Urothelium cell line (cell line): ENCODE measurements around the gene GTF2I.
"Not testable (repeated sequence)": the region's sequence is repeated elsewhere in the genome, so short reads cannot be mapped to it uniquely, and the experiment has no call there.

Source experiments
- DNase-seq: peaks from one replicate; pipeline ENCODE4 v3.0.0; 2011; ENCODE audit warnings: low spot score, mixed read lengths
- FAIRE-seq: peaks from 2 replicates; lab custom pipeline; 2011; peaks lifted over from hg19 to GRCh38; lab: Jason Lieb, UNC

GTF2I gene

GRCh38 chr7:74770062-74770461 lies 112.5 kb downstream of the GTF2I start:
- not testable (repeated sequence) for FAIRE-seq, DNase-seq

DNA sequence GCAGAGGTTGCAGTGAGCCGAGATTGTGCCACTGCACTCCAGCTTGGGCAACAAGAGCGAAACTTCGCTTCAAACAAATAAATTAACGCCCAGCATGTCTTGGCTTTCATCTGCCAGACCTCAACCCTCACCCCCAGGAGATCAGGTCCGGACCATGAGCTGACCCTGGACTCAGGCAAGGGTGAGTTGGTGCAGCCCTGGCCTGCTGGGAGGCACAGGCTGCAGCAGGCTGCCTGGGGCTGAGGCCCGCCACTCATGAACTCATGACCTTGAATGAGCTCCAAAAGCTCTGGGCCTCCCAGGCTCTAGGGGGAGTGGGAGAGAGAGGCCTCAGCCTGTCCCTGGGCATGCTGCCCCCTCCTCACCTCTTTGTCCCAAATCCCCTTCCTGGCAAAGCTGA lies 114.6 kb downstream of the GTF2I start:
- FAIRE-seq, DNase-seq: not testable (repeated sequence)

GRCh38 chr7:74773760-74774750 lies 116.5 kb downstream of the GTF2I start, which contains the start of gene NCF1:
Gene NCF1, plus strand, starts transcription at chr7:74774011. Its CDS starts 21 bp downstream, at chr7:74774032.
- not testable (repeated sequence) for FAIRE-seq, DNase-seq

DNA sequence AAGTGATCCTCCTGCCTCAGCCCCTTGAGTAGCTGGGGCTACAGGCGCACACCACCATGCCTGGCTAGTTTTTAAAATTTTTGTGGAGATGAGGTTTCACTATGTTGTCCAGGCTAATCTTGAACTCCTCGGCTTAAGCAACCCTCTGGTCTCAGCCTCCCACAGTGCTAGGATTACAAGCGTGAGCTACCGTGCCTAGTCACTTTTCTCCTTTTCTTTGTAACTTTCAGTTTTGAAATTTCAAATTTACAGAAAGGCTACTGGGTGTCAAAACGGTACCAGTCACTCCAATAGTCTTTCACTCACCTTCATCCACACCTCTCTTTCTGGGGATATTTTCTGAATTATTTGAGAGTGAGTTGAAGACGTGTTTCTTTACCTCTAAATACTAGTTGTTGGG lies 117.6 kb downstream of the GTF2I start:
- not testable (repeated sequence) for DNase-seq, FAIRE-seq

DNA sequence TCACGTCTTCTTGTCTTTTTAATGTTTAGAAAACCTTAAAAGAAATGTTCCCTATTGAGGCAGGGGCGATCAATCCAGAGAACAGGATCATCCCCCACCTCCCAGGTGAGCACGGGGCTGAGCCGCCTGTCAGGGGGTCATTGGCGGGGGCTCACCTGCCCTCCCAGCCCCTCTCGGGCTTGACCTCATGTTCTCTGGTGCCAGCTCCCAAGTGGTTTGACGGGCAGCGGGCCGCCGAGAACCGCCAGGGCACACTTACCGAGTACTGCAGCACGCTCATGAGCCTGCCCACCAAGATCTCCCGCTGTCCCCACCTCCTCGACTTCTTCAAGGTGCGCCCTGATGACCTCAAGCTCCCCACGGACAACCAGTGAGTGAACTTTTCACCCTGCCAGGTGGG lies 121.5 kb downstream of the GTF2I start:
- FAIRE-seq, DNase-seq: not testable (repeated sequence)

- FAIRE-seq, DNase-seq: not testable (repeated sequence)
Observed at GRCh38 chr7:74781746-74782145, 124.2 kb downstream of the GTF2I start.

GRCh38 chr7:74783595-74783994 lies 126.1 kb downstream of the GTF2I start:
- not testable (repeated sequence) for FAIRE-seq

DNA sequence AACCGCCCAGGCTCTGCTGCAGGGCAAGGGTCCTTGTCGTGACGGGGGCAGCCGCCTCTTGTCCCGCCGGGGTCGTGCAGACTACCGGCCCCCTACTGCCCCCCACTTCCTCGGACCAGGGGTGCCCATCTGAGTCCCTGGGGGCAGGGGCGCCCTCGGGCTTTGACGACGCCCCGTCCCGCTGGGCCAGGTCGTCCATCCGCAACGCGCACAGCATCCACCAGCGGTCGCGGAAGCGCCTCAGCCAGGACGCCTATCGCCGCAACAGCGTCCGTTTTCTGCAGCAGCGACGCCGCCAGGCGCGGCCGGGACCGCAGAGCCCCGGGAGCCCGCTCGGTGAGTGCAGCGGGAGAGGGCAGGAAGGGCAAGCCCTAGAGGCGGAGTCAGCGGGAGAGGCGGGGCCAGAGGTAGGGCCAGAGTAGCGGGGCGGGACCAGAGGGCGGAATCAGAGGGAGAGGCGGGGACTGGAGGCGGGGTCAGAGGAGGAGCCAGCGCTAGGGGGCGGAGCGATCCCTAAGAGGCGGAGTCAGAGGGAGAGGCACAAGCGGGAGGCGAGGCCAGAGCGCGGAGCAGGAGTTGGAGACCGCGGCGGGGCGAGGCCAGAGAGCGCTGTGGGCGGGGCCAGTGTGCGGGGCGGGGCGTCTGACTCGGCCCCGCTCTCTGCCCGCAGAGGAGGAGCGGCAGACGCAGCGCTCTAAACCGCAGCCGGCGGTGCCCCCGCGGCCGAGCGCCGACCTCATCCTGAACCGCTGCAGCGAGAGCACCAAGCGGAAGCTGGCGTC lies 131.0 kb downstream of the GTF2I start:
- FAIRE-seq, DNase-seq: not testable (repeated sequence)

More at GRCh38 chr7:74783595-74783994, 126.1 kb downstream of the GTF2I start:
- DNase-seq: not testable (repeated sequence)

- not testable (repeated sequence) for FAIRE-seq, DNase-seq
Observed at GRCh38 chr7:74789200-74789736, 131.8 kb downstream of the GTF2I start.

GRCh38 chr7:74797848-74798622 lies 140.5 kb downstream of the GTF2I start:
- DNase-seq, FAIRE-seq: not testable (repeated sequence)

GRCh38 chr7:74798644-74799043 lies 141.1 kb downstream of the GTF2I start:
- not testable (repeated sequence) for DNase-seq, FAIRE-seq
